ENCODE data around the gene RALGAPA2.

Gene RALGAPA2

GRCh38 chr20:20578838-20579237 is 133.6 kb downstream of the RALGAPA2 start:
- DNase-seq (ENCODE audit: low read depth in 2 of 2), result no peak

GRCh38 chr20:20573797-20574196 is 138.6 kb downstream of the RALGAPA2 start:
- DNase-seq (ENCODE audit: low read depth in 2 of 2), result no peak

GRCh38 chr20:20571068-20571780 is 141.2 kb downstream of the RALGAPA2 start:
- DNase-seq (ENCODE audit: low read depth in 2 of 2), result no peak

GRCh38 chr20:20568604-20569205 is 143.7 kb downstream of the RALGAPA2 start:
- DNase-seq (ENCODE audit: low read depth in 2 of 2), result no peak

GRCh38 chr20:20567712-20568111 is 144.7 kb downstream of the RALGAPA2 start:
- no peak for DNase-seq (ENCODE audit: low read depth in 2 of 2)

GRCh38 chr20:20566516-20566915 is 145.9 kb downstream of the RALGAPA2 start:
- no peak for DNase-seq (ENCODE audit: low read depth in 2 of 2)

GRCh38 chr20:20564279-20564678 is 148.2 kb downstream of the RALGAPA2 start:
- DNase-seq (ENCODE audit: low read depth in 2 of 2), result no peak

- no peak for DNase-seq (ENCODE audit: low read depth in 2 of 2)
These were observed 149.9 kb downstream of the RALGAPA2 start for GRCh38 chr20:20562507-20562906.

GRCh38 chr20:20561841-20562240 is 150.6 kb downstream of the RALGAPA2 start:
- no peak for DNase-seq (ENCODE audit: low read depth in 2 of 2)

GRCh38 chr20:20561172-20561571 is 151.3 kb downstream of the RALGAPA2 start:
- no peak for DNase-seq (ENCODE audit: low read depth in 2 of 2)

- no peak for DNase-seq (ENCODE audit: low read depth in 2 of 2)
These were observed 155.0 kb downstream of the RALGAPA2 start for GRCh38 chr20:20557406-20557805.

GRCh38 chr20:20555838-20556237 is 156.6 kb downstream of the RALGAPA2 start:
- DNase-seq (ENCODE audit: low read depth in 2 of 2), result no peak

GRCh38 chr20:20554951-20555350 is 157.5 kb downstream of the RALGAPA2 start:
- no peak for DNase-seq (ENCODE audit: low read depth in 2 of 2)

GRCh38 chr20:20553541-20553940 is 158.9 kb downstream of the RALGAPA2 start:
- no peak for DNase-seq (ENCODE audit: low read depth in 2 of 2)

GRCh38 chr20:20552076-20552475 is 160.4 kb downstream of the RALGAPA2 start:
- DNase-seq (ENCODE audit: low read depth in 2 of 2), result no peak

GRCh38 chr20:20551409-20551808 is 161.0 kb downstream of the RALGAPA2 start:
- no peak for DNase-seq (ENCODE audit: low read depth in 2 of 2)

GRCh38 chr20:20549704-20550103 is 162.7 kb downstream of the RALGAPA2 start:
- no peak for DNase-seq (ENCODE audit: low read depth in 2 of 2)

- no peak for DNase-seq (ENCODE audit: low read depth in 2 of 2)
These were observed 163.2 kb downstream of the RALGAPA2 start for GRCh38 chr20:20549267-20549612.

- no peak for DNase-seq (ENCODE audit: low read depth in 2 of 2)
These were observed 163.7 kb downstream of the RALGAPA2 start for GRCh38 chr20:20548527-20549266.

- no peak for DNase-seq (ENCODE audit: low read depth in 2 of 2)
These were observed 164.6 kb downstream of the RALGAPA2 start for GRCh38 chr20:20547876-20548266.

GRCh38 chr20:20547221-20547875 is 165.1 kb downstream of the RALGAPA2 start:
- no peak for DNase-seq (ENCODE audit: low read depth in 2 of 2)

- DNase-seq (ENCODE audit: low read depth in 2 of 2), result no peak
These were observed 166.0 kb downstream of the RALGAPA2 start for GRCh38 chr20:20546402-20546801.
